KOPT-K1 (cell line): ENCODE results near the gene COMMD8.

Experiments used
- H3K27ac ChIP-seq: fragments of 200-600 bp; sonication (generic); 2 replicates; pipeline ENCODE4 v1.5.1; 2016; ENCODE audit warnings: antibody characterized with exemption, mild to moderate bottlenecking, low read depth, low read length; ENCODE audit not compliant: poor library complexity, severe bottlenecking
- H3K36me3 ChIP-seq: fragments of 200-600 bp; sonication (generic); 2 replicates; pipeline ENCODE4 v1.5.1; 2017; ENCODE audit warnings: antibody characterized with exemption, mild to moderate bottlenecking, low read length, moderate library complexity; ENCODE audit not compliant: insufficient read depth
- H3K9me3 ChIP-seq: fragments of 200-600 bp; sonication (generic); 2 replicates; pipeline ENCODE4 v1.5.1; 2017; ENCODE audit warnings: antibody characterized with exemption, low read length, mild to moderate bottlenecking; ENCODE audit not compliant: insufficient read depth, poor library complexity, severe bottlenecking

The COMMD8 gene

DNA sequence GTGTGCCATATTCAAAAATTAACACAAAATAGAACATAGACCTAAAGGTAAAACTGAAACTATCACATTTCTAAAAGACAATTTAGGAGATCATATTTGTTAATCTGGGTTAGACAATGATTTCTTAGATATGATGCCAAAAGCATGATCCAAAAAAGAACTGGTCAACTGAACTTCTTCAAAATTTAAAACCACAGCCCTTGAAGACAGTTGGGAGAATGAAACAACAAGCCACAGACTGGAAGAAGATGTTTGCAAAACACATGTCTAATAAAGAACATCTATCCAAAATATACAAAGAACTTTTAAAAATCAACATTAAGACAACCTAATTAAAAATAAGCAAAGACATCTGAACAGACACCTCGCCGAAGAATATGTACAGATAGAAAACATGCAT lies 19.5 kb downstream of the COMMD8 start:
- H3K36me3 ChIP-seq: no peaks in the 10 kb centered on the region
- H3K9me3 ChIP-seq: no peaks in the 10 kb centered on the region
- H3K27ac ChIP-seq: no peak overlapping the region

DNA sequence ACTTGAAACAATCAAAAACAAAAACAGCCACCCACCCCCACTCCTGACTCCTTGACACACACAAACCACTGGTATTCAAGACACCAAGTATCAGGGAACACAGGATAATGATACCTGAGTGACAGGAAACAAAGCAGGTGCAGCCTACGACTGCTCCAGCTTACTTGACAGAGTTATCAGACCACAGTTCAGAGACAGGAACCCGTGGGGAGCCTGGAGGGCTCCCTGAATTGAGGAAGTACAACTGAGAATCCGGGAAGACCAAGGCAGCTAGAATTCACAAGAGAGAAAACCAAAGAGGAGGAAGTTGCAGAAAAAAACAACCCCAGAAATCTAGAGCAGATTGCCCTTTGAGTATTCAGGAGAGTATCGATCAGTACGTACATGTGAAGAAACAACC lies 20.5 kb downstream of the COMMD8 start:
- H3K9me3 ChIP-seq: no peaks in the 10 kb centered on the region
- H3K36me3 ChIP-seq: no peaks in the 10 kb centered on the region
- no peak overlapping the region for H3K27ac ChIP-seq

DNA sequence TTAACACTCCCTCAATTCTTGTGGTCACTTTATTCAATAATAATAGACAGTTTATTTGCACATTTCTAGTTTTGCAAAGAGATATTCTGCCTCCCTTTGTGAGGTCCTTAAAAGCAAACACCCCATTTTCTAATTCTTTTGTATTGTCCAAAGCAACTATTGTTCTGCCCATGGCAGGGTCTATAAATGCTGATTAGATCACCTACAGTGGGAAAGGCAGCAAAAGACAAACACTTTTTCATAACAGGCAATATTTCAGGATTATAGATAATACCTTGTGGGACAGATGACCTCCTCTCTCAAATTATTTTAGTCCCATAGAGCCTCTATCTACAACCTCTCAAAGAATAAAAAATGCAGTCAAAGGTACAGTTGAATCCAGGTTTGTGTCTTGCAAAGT lies 28.6 kb downstream of the COMMD8 start:
- H3K36me3 ChIP-seq: no peaks in the 10 kb centered on the region
- H3K9me3 ChIP-seq: no peaks in the 10 kb centered on the region

GRCh38 chr4:47432749-47433148 lies 30.8 kb downstream of the COMMD8 start:
- H3K9me3 ChIP-seq: no peaks in the 10 kb centered on the region
- H3K27ac ChIP-seq: no peak overlapping the region
- no peaks in the 10 kb centered on the region for H3K36me3 ChIP-seq

More for the DNA sequence above, 28.6 kb downstream of the COMMD8 start:
- no peak overlapping the region for H3K27ac ChIP-seq

DNA sequence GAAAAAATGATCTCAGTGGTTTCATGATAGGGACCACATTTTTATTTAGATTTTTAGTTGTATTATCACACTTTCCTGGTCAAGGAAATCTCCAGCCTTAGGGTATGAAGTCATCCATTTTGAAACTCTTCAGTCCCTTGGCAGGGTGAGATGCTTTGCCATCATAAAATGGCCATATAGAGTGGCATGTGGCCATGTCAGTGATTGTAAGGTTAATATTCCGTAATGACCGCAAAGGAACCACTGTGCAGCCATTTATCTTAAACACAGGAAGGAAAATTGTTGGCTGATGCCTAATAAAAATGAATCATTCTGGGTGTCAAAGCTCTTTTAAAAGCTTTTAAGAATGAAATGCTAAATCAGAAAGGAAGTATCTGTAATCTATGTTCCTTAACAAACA lies 35.6 kb downstream of the COMMD8 start:
- Histone ChIP-seq H3K36me3 (no peaks in the 10 kb centered on the region), H3K9me3 (no peaks in the 10 kb centered on the region), H3K27ac (no peak overlapping the region)

DNA sequence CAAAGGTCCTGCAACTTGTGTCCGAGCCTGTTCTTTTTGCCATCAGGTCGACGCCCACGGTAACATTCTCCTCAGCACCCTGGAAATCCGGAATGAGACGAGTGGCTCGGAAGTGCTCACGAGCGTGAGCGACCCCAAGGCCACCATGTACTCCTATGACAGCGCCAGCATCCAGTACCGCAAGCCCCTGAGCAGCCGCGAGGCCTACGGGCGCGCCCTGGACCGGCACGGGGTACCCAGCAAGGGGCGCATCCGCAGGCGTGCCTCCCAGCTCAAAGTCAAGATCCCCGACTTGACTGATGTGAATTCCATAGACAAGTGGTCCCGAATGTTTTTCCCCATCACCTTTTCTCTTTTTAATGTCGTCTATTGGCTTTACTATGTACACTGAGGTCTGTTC lies 37.9 kb downstream of the COMMD8 start:
- Histone ChIP-seq H3K36me3 (no peaks in the 10 kb centered on the region), H3K27ac (no peak overlapping the region), H3K9me3 (no peaks in the 10 kb centered on the region)

GRCh38 chr4:47419296-47419695 lies 44.2 kb downstream of the COMMD8 start:
- no peaks in the 10 kb centered on the region for H3K36me3 ChIP-seq
- no peaks in the 10 kb centered on the region for H3K9me3 ChIP-seq

DNA sequence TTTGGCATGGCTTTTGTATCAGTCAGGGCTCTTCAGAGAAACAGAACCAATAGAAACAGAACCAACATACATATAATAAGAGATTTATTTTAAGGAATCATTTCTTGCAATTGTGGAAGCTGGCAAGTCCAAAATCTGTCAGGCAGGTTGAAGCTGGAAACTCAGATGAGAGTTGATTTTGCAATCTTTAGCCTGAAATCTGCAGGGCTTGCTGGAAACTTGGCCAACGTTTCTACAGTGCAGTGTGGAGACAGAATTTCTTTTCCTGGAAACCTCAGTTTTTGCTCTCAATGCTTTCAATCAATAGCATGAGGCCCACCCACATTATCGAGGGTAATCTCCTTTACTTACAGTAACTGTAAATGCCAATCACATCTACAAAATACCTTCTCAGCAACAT lies 45.4 kb downstream of the COMMD8 start:
- Histone ChIP-seq H3K9me3 (no peaks in the 10 kb centered on the region), H3K36me3 (no peaks in the 10 kb centered on the region), H3K27ac (no peak overlapping the region)

More at GRCh38 chr4:47419296-47419695, 44.2 kb downstream of the COMMD8 start:
- no peak overlapping the region for H3K27ac ChIP-seq

GRCh38 chr4:47415719-47416118 lies 47.8 kb downstream of the COMMD8 start:
- H3K27ac ChIP-seq: no peak overlapping the region
- no peaks in the 10 kb centered on the region for H3K36me3 ChIP-seq
- H3K9me3 ChIP-seq: no peaks in the 10 kb centered on the region

DNA sequence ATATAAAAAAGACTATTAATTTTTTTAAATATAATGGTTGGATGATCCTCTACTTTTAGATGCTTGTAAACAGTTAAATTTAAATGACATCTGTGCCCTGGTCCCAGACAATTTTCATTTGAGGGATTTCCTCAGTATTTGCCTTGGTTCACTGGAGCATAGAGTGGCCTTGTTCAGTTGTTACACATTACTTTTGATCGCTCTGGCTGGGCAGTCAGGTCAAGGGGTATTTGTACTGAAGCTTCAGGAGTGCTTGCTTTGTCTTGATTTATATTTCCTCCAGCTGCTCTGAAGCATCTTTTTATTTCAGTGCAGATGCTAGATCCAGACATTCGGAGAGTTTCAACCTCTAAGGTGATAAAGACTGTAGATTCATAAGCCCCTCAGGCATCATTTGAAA lies 50.0 kb downstream of the COMMD8 start:
- Histone ChIP-seq H3K36me3 (no peaks in the 10 kb centered on the region), H3K27ac (no peak overlapping the region), H3K9me3 (no peaks in the 10 kb centered on the region)

GRCh38 chr4:47410271-47410670 lies 53.2 kb downstream of the COMMD8 start:
- H3K36me3 ChIP-seq: no peaks in the 10 kb centered on the region

DNA sequence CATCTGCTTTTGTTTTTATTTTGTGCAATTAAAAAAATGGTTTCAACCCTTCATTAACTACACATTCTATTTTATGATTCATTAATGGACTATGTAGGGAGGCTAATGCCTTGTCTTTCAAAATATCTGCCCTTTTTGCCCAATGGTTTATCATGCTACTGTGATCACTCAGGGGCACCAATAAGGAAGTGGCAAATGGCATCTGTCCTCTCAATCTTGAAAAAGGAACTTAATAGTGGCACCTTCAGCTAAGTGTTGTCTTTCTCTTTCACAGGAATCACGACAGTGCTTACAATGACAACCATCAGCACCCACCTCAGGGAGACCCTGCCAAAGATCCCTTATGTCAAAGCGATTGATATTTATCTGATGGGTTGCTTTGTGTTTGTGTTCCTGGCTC lies 57.1 kb downstream of the COMMD8 start:
- H3K9me3 ChIP-seq: no peaks in the 10 kb centered on the region
- no peaks in the 10 kb centered on the region for H3K36me3 ChIP-seq
- H3K27ac ChIP-seq: no peak overlapping the region

More at GRCh38 chr4:47410271-47410670, 53.2 kb downstream of the COMMD8 start:
- H3K27ac ChIP-seq: no peak overlapping the region
- no peaks in the 10 kb centered on the region for H3K9me3 ChIP-seq
